Measurements from ENCODE around the gene PALM. TPM values are rescaled to one million over a fixed set of nuclear protein-coding genes. Genes with fewer than 3 reads are reported as not detected.

Gene PALM
- total and polyA plus RNA-seq, 2 experiments from 2014 or later = 22.1 to 27.2 TPM

- Histone ChIP-seq H3K4me1 (ENCODE audit: insufficient read depth) (peaks cover 5% of the 10 kb centered on the region), H3K4me2 (peak overlapping the region; percentile 56), H3K9me3 (ENCODE audit: low read depth) (no peaks in the 10 kb centered on the region), H3K9me2 (replicated peaks; ENCODE audit: insufficient read depth) (no peaks in the 10 kb centered on the region), H2AFZ (no peak overlapping the region), H3K36me3 (replicated peaks; ENCODE audit: insufficient read depth, low read depth) (no peaks in the 10 kb centered on the region), H3K27me3 (no peaks in the 10 kb centered on the region), H3K27ac (no peak overlapping the region), H3K79me2 (no peaks in the 10 kb centered on the region), H4K20me1 (ENCODE audit: insufficient read depth, poor library complexity, severe bottlenecking) (no peaks in the 10 kb centered on the region), H3K4me3 (no peak overlapping the region)
- WGBS (ENCODE audit: low lambda C conversion rate, missing lambda C conversion rate) = 23% methylated on average over 27 of the region's 50 CpGs
- DNase-seq (ENCODE audit: low spot score) = peak; percentile 80
- TF ChIP-seq EZH2phosphoT487 (IDR thresholded peaks at IDR 0.05; ENCODE audit: low read depth, severe bottlenecking, unreplicated experiment) (no peak), EZH2 (IDR thresholded peaks at IDR 0.05; ENCODE audit: borderline replicate concordance) (no peak), CTCF (IDR thresholded peaks at IDR 0.05; ENCODE audit: poor library complexity) (no peak)
Observed at GRCh38 chr19:703651-704446, 4.9 kb upstream of the PALM start.

- 64% methylated on average over 14 of the region's 14 CpGs for WGBS (ENCODE audit: low lambda C conversion rate, missing lambda C conversion rate)
- Histone ChIP-seq H3K4me2 (no peak overlapping the region), H3K36me3 (replicated peaks; ENCODE audit: insufficient read depth, low read depth) (no peaks in the 10 kb centered on the region), H3K9me3 (ENCODE audit: low read depth) (no peaks in the 10 kb centered on the region), H4K20me1 (ENCODE audit: insufficient read depth, poor library complexity, severe bottlenecking) (no peaks in the 10 kb centered on the region), H2AFZ (no peak overlapping the region), H3K4me1 (ENCODE audit: insufficient read depth) (peaks cover 5% of the 10 kb centered on the region), H3K27ac (no peak overlapping the region), H3K27me3 (no peaks in the 10 kb centered on the region), H3K9me2 (replicated peaks; ENCODE audit: insufficient read depth) (no peaks in the 10 kb centered on the region), H3K4me3 (no peak overlapping the region), H3K79me2 (peaks cover 5% of the 10 kb centered on the region)
- DNase-seq (ENCODE audit: low spot score) = no peak
- TF ChIP-seq CTCF (IDR thresholded peaks at IDR 0.05; ENCODE audit: poor library complexity) = no peak
- no peak for TF ChIP-seq EZH2 (IDR thresholded peaks at IDR 0.05; ENCODE audit: borderline replicate concordance)
- no peak for TF ChIP-seq EZH2phosphoT487 (IDR thresholded peaks at IDR 0.05; ENCODE audit: low read depth, severe bottlenecking, unreplicated experiment)
Observed at GRCh38 chr19:704447-704741, 4.3 kb upstream of the PALM start.

GRCh38 chr19:709196-709964, 645 bp downstream of the PALM start:
- DNase-seq (ENCODE audit: low spot score) = peak; percentile 42
- no peak overlapping the region for H2AFZ ChIP-seq
- H3K9me3 ChIP-seq (ENCODE audit: low read depth) = no peaks in the 10 kb centered on the region
- 21% methylated on average over 20 of the region's 78 CpGs for WGBS (ENCODE audit: low lambda C conversion rate, missing lambda C conversion rate)
- no peaks in the 10 kb centered on the region for H4K20me1 ChIP-seq (ENCODE audit: insufficient read depth, poor library complexity, severe bottlenecking)
- H3K79me2 ChIP-seq = peaks cover 45% of the 10 kb centered on the region
- peak overlapping the region; percentile 85 for H3K4me3 ChIP-seq
- no peaks in the 10 kb centered on the region for H3K9me2 ChIP-seq (replicated peaks; ENCODE audit: insufficient read depth)
- TF ChIP-seq EZH2phosphoT487 (IDR thresholded peaks at IDR 0.05; ENCODE audit: low read depth, severe bottlenecking, unreplicated experiment) (no peak), EZH2 (IDR thresholded peaks at IDR 0.05; ENCODE audit: borderline replicate concordance) (no peak), CTCF (IDR thresholded peaks at IDR 0.05; ENCODE audit: poor library complexity) (no peak)
- peak overlapping the region; percentile 98 for H3K4me2 ChIP-seq
- peaks cover 19% of the 10 kb centered on the region for H3K4me1 ChIP-seq (ENCODE audit: insufficient read depth)
- H3K36me3 ChIP-seq (replicated peaks; ENCODE audit: insufficient read depth, low read depth) = no peaks in the 10 kb centered on the region
- no peaks in the 10 kb centered on the region for H3K27me3 ChIP-seq
- H3K27ac ChIP-seq = peak overlapping the region; percentile 71
